Esophagus muscularis mucosa (tissue), 3 donors: ENCODE results near the gene CHST14.

Experiments used
- CTCF ChIP-seq, 3 experiments: fragments of 200-600 bp in 2 of 3; fragments of 450-650 bp in 1 of 3; sonication (generic) in 2 of 3; IDR thresholded peaks; one replicate each; pipeline ENCODE4 v1.5.1; 2017 to 2019; ENCODE audit warnings: antibody characterized with exemption in 3 of 3, mild to moderate bottlenecking in 2 of 3, moderate library complexity in 1 of 3
- POLR2A ChIP-seq: fragments of 450-650 bp; IDR thresholded peaks from one replicate; pipeline ENCODE4 v1.6.1; 2017; ENCODE audit warnings: antibody characterized with exemption, moderate library complexity, mild to moderate bottlenecking, low read depth

- no peak for TF ChIP-seq CTCF (IDR thresholded peaks at IDR 0.05)
- TF ChIP-seq POLR2A, result no peak
Observed at GRCh38 chr15:40464595-40465185, 6.1 kb upstream of the CHST14 start.
